ENCODE measurements around the gene ABHD10. TPM values are rescaled to one million over a fixed set of nuclear protein-coding genes. Genes with fewer than 3 reads are reported as not detected.
A peak's percentile ranks its signal among the peaks of the same experiment; 100 is the strongest.

Gene ABHD10
- total and polyA plus RNA-seq, 2 experiments from 2014 or later, result 25.6 to 36.2 TPM

DNA sequence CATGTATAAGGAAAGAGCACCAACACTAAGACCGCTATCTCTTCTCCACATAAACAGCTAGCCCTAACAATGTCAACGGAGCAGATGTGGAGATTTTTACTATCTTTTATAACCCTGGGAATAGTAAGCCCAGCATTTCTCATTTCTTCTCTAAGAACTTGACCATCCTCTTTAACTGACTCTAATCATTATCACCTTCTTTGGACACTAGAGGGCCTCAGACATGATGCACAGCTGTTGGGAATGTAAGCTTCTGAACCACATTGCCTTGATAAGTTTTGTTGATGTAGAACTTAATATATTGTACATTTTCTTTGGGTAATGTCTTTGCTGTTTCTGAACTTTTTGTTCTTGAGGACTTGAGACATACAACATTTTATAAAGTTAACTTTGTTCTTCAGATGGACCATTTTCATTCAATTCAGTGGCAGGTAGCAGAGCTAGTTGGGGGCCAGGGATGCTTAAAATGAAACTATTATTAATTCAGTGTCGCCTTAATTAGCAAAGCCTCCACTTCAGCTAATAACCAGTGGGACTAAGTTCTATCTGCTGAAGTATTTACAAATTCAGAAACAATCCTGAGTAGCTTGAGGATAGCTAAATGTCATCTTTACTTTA is 10.3 kb downstream of the ABHD10 start:
- no peak overlapping the region for H3K4me2 ChIP-seq
- no peaks in the 10 kb centered on the region for H3K9me3 ChIP-seq (ENCODE audit: low read depth)
- H3K79me2 ChIP-seq, result peaks cover 4% of the 10 kb centered on the region
- no peak overlapping the region for H2AFZ ChIP-seq
- H4K20me1 ChIP-seq (ENCODE audit: insufficient read depth, poor library complexity, severe bottlenecking), result no peaks in the 10 kb centered on the region
- H3K9me2 ChIP-seq (replicated peaks; ENCODE audit: insufficient read depth), result no peaks in the 10 kb centered on the region
- H3K4me3 ChIP-seq, result no peak overlapping the region
- no peak overlapping the region for H3K27ac ChIP-seq
- 38% methylated on average over 3 of the region's 3 CpGs for WGBS (ENCODE audit: low lambda C conversion rate, missing lambda C conversion rate)
- no peaks in the 10 kb centered on the region for H3K27me3 ChIP-seq
- DNase-seq (ENCODE audit: low spot score), result peak; percentile 72
- TF ChIP-seq, protein P1, sequence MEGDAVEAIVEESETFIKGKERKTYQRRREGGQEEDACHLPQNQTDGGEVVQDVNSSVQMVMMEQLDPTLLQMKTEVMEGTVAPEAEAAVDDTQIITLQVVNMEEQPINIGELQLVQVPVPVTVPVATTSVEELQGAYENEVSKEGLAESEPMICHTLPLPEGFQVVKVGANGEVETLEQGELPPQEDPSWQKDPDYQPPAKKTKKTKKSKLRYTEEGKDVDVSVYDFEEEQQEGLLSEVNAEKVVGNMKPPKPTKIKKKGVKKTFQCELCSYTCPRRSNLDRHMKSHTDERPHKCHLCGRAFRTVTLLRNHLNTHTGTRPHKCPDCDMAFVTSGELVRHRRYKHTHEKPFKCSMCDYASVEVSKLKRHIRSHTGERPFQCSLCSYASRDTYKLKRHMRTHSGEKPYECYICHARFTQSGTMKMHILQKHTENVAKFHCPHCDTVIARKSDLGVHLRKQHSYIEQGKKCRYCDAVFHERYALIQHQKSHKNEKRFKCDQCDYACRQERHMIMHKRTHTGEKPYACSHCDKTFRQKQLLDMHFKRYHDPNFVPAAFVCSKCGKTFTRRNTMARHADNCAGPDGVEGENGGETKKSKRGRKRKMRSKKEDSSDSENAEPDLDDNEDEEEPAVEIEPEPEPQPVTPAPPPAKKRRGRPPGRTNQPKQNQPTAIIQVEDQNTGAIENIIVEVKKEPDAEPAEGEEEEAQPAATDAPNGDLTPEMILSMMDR (IDR thresholded peaks at IDR 0.05; ENCODE audit: poor library complexity), result peak; percentile 74
- TF ChIP-seq EZH2phosphoT487 (IDR thresholded peaks at IDR 0.05; ENCODE audit: low read depth, severe bottlenecking, unreplicated experiment), result no peak
- TF ChIP-seq EZH2 (IDR thresholded peaks at IDR 0.05; ENCODE audit: borderline replicate concordance), result no peak
- no peaks in the 10 kb centered on the region for H3K4me1 ChIP-seq (ENCODE audit: insufficient read depth)
- no peaks in the 10 kb centered on the region for H3K36me3 ChIP-seq (replicated peaks; ENCODE audit: insufficient read depth, low read depth)

DNA sequence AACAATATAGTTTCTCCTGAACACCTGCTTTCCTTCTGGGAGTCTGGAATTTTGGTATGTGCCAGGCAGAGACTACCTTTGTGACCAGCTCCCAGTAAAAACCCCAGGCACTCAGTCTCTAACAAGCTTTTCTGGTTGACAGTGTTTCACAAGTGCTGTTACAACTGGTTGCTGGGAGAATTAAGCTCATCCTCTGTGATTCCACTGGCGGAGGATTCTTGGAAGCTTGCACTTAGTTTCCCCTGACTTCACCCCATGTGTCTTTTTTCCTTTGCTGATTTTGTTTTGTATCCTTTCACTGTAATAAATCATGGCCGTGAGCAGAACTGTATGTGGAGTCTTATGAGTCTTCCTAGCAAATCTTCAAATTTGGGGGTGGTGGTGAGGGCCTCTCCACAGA is 14.2 kb downstream of the ABHD10 start:
- Histone ChIP-seq H3K9me3 (ENCODE audit: low read depth) (no peaks in the 10 kb centered on the region), H3K9me2 (replicated peaks; ENCODE audit: insufficient read depth) (no peaks in the 10 kb centered on the region), H3K36me3 (replicated peaks; ENCODE audit: insufficient read depth, low read depth) (no peaks in the 10 kb centered on the region), H4K20me1 (ENCODE audit: insufficient read depth, poor library complexity, severe bottlenecking) (no peaks in the 10 kb centered on the region), H3K79me2 (peaks cover 4% of the 10 kb centered on the region), H3K4me2 (no peak overlapping the region), H2AFZ (no peak overlapping the region), H3K4me1 (ENCODE audit: insufficient read depth) (no peaks in the 10 kb centered on the region), H3K4me3 (no peak overlapping the region), H3K27ac (no peak overlapping the region), H3K27me3 (peaks cover 2% of the 10 kb centered on the region)
- WGBS (ENCODE audit: low lambda C conversion rate, missing lambda C conversion rate), result 91% methylated on average over 2 of the region's 2 CpGs
- TF ChIP-seq EZH2phosphoT487 (IDR thresholded peaks at IDR 0.05; ENCODE audit: low read depth, severe bottlenecking, unreplicated experiment) (no peak), EZH2 (IDR thresholded peaks at IDR 0.05; ENCODE audit: borderline replicate concordance) (no peak)
- TF ChIP-seq, protein P1 (IDR thresholded peaks at IDR 0.05; ENCODE audit: poor library complexity), result no peak
- DNase-seq (ENCODE audit: low spot score), result no peak

DNA sequence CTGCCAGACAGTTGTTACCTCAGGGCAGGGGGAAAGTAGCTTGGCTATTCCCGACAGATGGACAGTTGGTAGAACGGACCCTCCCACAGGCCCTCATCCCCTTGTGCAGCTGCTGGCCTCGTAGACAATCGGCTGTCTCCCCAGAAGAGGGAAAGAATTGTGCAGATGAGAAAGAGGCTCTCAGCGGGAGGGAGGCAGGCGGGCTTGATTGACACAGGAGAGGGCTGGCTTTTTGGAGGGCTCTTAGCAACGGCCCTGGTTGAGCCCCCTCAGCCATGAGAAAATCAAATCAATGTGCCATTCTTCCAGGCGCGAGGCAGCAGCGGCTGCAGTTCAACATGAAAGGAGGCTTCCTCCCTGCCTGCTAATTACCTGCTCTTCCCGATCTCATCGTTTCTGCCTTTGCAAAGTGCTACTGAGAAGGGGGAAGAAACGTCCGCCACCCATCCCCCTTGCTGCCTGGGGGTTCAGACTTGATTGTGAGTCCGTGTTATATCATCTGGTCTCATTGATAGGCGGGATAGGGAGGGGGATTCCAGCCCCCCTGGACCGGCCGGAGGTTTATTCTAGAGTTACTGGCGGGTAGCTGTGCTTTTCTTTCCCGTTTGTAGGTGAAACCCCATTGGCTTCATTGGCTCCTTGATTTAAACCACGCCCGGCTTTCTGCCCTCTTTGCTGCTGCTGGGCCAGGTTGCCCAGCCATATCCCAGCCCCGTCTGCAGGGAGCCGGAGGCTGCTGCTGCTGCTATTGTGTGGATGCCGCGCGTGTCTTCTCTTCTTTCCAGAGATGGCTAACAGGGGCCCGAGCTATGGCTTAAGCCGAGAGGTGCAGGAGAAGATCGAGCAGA is 20.0 kb downstream of the ABHD10 start, which contains the start of gene TAGLN3:
Gene TAGLN3 (plus strand): TSS at position 287 of the 848 bp plus-strand sequence. CDS start 501 bp downstream, at position 788.
- H3K9me2 ChIP-seq (replicated peaks; ENCODE audit: insufficient read depth), result no peaks in the 10 kb centered on the region
- no peaks in the 10 kb centered on the region for H3K9me3 ChIP-seq (ENCODE audit: low read depth)
- H2AFZ ChIP-seq, result peak within 1 kb of the TSS; percentile 84
- H3K36me3 ChIP-seq (replicated peaks; ENCODE audit: insufficient read depth, low read depth), result no peaks in the 10 kb centered on the region
- H4K20me1 ChIP-seq (ENCODE audit: insufficient read depth, poor library complexity, severe bottlenecking), result no peaks in the 10 kb centered on the region
- TF ChIP-seq EZH2phosphoT487 (IDR thresholded peaks at IDR 0.05; ENCODE audit: low read depth, severe bottlenecking, unreplicated experiment) (no peak), EZH2 (IDR thresholded peaks at IDR 0.05; ENCODE audit: borderline replicate concordance) (no peak)
- TF ChIP-seq, protein P1 (IDR thresholded peaks at IDR 0.05; ENCODE audit: poor library complexity), result no peak
- H3K27ac ChIP-seq, result peak within 1 kb of the TSS; percentile 6
- peak; percentile 45 for DNase-seq (ENCODE audit: low spot score)
- H3K4me3 ChIP-seq, result peak within 1 kb of the TSS; percentile 70
- H3K27me3 ChIP-seq, result peaks cover 18% of the 10 kb centered on the region
- peaks cover 5% of the 10 kb centered on the region for H3K4me1 ChIP-seq (ENCODE audit: insufficient read depth)
- H3K4me2 ChIP-seq, result peak within 1 kb of the TSS; percentile 95
- WGBS (ENCODE audit: low lambda C conversion rate, missing lambda C conversion rate), result 5% methylated on average over 30 of the region's 30 CpGs
- no peaks in the 10 kb centered on the region for H3K79me2 ChIP-seq

Measured in hepatocyte (in vitro differentiated cells).